ENCODE measurements around the gene ARHGAP30. TPM values are rescaled to one million over a fixed set of nuclear protein-coding genes. Genes with fewer than 3 reads are reported as not detected.

The ARHGAP30 gene
- total RNA-seq, 1 experiment from 2014 or later, result 1.7 TPM

DNA sequence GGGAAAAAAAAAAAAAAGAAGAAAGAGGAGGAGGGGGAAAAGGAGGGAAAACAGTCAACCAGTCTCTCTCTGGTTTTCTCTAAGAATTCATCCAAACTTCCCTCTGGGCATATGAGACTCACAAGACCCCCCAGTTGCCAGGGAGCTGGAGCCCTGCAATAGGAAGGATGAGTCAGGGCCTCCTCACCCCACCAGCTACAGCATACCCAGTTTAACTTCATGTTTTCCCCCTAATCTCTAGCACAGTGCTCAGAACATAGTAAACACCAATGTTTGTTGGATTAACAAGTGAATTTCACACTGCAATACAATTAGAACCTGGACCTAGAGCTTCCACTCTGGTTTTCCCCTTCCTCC is 56.6 kb downstream of the ARHGAP30 start:
- Mint-ChIP-seq H3K27me3 (ENCODE audit: unreplicated experiment) (no peaks in the 10 kb centered on the region), H3K4me1 (ENCODE audit: low read depth, unreplicated experiment) (peaks cover 59% of the 10 kb centered on the region), H3K36me3 (ENCODE audit: insufficient read depth, unreplicated experiment) (peaks cover 51% of the 10 kb centered on the region), H3K9me3 (ENCODE audit: low read depth, unreplicated experiment) (no peaks in the 10 kb centered on the region), H3K27ac (ENCODE audit: unreplicated experiment) (peak overlapping the region; percentile 95), H3K4me3 (ENCODE audit: low read depth, unreplicated experiment) (peak overlapping the region; percentile 44)
- CTCF ChIA-PET, result interaction anchor here (0.6 to 1.6 kb wide), 4 partner anchors 15 to 84 kb away, joined by 5 to 10 read pairs (median 8); no protein-coding TSS in a partner anchor
- no TSS peak for BruUV-seq (replicated peaks)
- TF ChIP-seq, protein P1, sequence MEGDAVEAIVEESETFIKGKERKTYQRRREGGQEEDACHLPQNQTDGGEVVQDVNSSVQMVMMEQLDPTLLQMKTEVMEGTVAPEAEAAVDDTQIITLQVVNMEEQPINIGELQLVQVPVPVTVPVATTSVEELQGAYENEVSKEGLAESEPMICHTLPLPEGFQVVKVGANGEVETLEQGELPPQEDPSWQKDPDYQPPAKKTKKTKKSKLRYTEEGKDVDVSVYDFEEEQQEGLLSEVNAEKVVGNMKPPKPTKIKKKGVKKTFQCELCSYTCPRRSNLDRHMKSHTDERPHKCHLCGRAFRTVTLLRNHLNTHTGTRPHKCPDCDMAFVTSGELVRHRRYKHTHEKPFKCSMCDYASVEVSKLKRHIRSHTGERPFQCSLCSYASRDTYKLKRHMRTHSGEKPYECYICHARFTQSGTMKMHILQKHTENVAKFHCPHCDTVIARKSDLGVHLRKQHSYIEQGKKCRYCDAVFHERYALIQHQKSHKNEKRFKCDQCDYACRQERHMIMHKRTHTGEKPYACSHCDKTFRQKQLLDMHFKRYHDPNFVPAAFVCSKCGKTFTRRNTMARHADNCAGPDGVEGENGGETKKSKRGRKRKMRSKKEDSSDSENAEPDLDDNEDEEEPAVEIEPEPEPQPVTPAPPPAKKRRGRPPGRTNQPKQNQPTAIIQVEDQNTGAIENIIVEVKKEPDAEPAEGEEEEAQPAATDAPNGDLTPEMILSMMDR (IDR thresholded peaks at IDR 0.05; ENCODE audit: unreplicated experiment), result no peak
- intact Hi-C loops (cut with micrococcal nuclease; ENCODE audit: unreplicated experiment), result loop anchor here (2.0 kb wide), 1 partner anchor 32 kb away; the partner anchor contains the start of gene USF1
- DNase-seq, result no peak

DNA sequence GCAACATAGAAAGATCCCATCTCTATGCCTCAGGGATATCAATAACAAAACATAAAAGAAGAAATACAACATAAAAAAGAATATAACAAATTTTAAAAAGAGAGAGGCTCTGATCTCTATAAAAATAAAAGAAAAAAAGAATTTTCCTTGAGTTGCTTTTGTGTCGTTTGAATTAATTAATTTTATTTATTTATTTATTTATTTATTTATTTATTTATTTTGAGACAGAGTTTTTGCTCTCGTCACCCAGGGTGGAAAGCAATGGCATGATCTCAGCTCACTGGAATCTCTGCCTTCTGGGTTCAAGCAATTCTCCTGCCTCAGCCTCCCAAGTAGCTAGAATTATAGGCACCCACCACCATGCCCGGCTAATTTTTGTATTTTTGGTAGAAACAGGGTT is 57.3 kb downstream of the ARHGAP30 start:
- no peaks in the 10 kb centered on the region for H3K27me3 Mint-ChIP-seq (ENCODE audit: unreplicated experiment)
- CTCF ChIA-PET, result interaction anchor here (0.7 kb wide), 1 partner anchor 15 kb away, joined by 3 read pairs; no protein-coding TSS in a partner anchor
- intact Hi-C loops (cut with micrococcal nuclease; ENCODE audit: unreplicated experiment), result loop anchor here (2.0 kb wide), 1 partner anchor 32 kb away; the partner anchor contains the start of gene USF1
- H3K27ac Mint-ChIP-seq (ENCODE audit: unreplicated experiment), result peak overlapping the region; percentile 8
- DNase-seq, result no peak
- no peaks in the 10 kb centered on the region for H3K9me3 Mint-ChIP-seq (ENCODE audit: low read depth, unreplicated experiment)
- peaks cover 52% of the 10 kb centered on the region for H3K36me3 Mint-ChIP-seq (ENCODE audit: insufficient read depth, unreplicated experiment)
- no peak overlapping the region for H3K4me3 Mint-ChIP-seq (ENCODE audit: low read depth, unreplicated experiment)
- BruUV-seq (replicated peaks), result no TSS peak
- TF ChIP-seq, protein P1 (IDR thresholded peaks at IDR 0.05; ENCODE audit: unreplicated experiment), result no peak
- H3K4me1 Mint-ChIP-seq (ENCODE audit: low read depth, unreplicated experiment), result peaks cover 59% of the 10 kb centered on the region

DNA sequence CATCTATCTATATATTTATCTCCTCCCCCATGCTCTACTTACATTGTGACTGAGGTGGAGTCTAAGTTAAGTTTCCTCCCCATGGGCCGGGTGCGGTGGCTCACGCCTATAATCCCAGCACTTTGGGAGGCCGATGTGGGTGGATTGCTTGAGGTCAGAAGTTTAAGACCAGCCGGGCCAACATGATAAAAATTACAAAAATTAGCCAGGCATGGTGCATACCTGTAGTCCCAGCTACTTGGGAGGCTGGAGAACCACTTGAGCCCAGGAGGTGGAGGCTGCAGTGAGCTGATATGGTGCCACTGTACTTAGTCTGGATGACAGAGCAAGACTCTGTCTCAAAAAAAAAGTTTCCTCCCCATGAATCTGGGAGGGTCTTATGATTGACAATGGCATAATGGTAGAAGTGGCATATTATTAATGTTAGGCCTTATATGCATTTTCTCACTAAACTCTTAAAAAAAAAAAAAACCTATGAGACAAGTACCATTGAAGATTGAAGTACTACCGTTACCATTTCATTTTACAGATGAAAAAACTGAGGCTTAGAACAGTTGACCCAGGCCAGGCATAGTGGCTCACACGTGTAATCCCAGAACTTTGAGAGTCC is 60.0 kb downstream of the ARHGAP30 start:
- Mint-ChIP-seq H3K9me3 (ENCODE audit: low read depth, unreplicated experiment) (no peaks in the 10 kb centered on the region), H3K27me3 (ENCODE audit: unreplicated experiment) (no peaks in the 10 kb centered on the region), H3K4me1 (ENCODE audit: low read depth, unreplicated experiment) (peaks cover 56% of the 10 kb centered on the region), H3K4me3 (ENCODE audit: low read depth, unreplicated experiment) (no peak overlapping the region), H3K36me3 (ENCODE audit: insufficient read depth, unreplicated experiment) (peaks cover 61% of the 10 kb centered on the region), H3K27ac (ENCODE audit: unreplicated experiment) (no peak overlapping the region)
- no TSS peak for BruUV-seq (replicated peaks)
- DNase-seq, result no peak
- TF ChIP-seq, protein P1 (IDR thresholded peaks at IDR 0.05; ENCODE audit: unreplicated experiment), result no peak
- CTCF ChIA-PET, result interaction anchor here (0.9 kb wide), 1 partner anchor 12 kb away, joined by 4 read pairs; the partner anchor contains the start of gene F11R
- intact Hi-C loops (cut with micrococcal nuclease; ENCODE audit: unreplicated experiment), result no loop called here

DNA sequence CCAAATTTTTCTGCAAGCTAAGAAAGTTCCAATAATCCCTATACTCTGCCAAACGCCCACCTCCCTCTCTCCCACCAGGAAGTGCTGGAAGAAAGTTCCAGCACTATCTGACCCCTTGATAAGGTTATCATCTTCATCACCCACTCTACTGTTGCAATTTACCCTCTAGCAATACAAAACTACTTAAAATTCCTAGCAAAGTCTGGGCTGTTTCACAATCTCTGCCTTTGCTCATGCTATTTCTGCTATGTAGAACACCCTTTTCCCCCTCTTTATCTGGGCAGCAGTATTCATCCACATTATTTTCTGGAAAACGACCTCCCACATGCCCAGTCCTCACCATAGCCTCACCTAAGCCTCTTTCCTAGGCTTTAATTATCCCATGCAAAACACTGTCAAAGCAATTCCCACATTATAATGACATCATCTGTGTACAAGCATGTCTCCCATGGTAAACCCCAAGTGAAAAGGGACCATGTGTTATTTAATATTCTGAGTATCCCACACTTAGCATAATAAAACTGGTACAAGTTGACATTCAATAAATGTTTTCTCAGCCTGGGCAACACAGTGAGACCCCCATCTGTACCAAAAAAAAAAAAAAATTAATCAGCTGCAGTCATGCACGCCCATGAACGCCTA is 60.7 kb downstream of the ARHGAP30 start:
- Mint-ChIP-seq H3K9me3 (ENCODE audit: low read depth, unreplicated experiment) (no peaks in the 10 kb centered on the region), H3K27me3 (ENCODE audit: unreplicated experiment) (no peaks in the 10 kb centered on the region), H3K36me3 (ENCODE audit: insufficient read depth, unreplicated experiment) (peaks cover 54% of the 10 kb centered on the region), H3K27ac (ENCODE audit: unreplicated experiment) (peak overlapping the region; percentile 38), H3K4me3 (ENCODE audit: low read depth, unreplicated experiment) (no peak overlapping the region), H3K4me1 (ENCODE audit: low read depth, unreplicated experiment) (peaks cover 51% of the 10 kb centered on the region)
- TF ChIP-seq, protein P1 (IDR thresholded peaks at IDR 0.05; ENCODE audit: unreplicated experiment), result no peak
- BruUV-seq (replicated peaks), result no TSS peak
- intact Hi-C loops (cut with micrococcal nuclease; ENCODE audit: unreplicated experiment), result no loop called here
- CTCF ChIA-PET, result interaction anchor here (0.9 to 1.3 kb wide), 2 partner anchors 12 kb away, joined by 3 to 4 read pairs; partner anchors contain the start of gene F11R
- no peak for DNase-seq

Measured in Calu3 (cell line).